ENCODE measurements around the gene RETREG3.

- no peak for TF ChIP-seq POLR2A (IDR thresholded peaks at IDR 0.05)
- TF ChIP-seq CTCF (IDR thresholded peaks at IDR 0.05): no peak
Observed at GRCh38 chr17:42642336-42642735, 33.2 kb upstream of the RETREG3 start.
